ENCODE data around the gene TENM3. TPM values are rescaled to one million over a fixed set of nuclear protein-coding genes. Genes with fewer than 3 reads are reported as not detected.

The TENM3 gene
- polyA plus RNA-seq, 3 donors: 1.8 to 10.3 (median 2.3) TPM

DNA sequence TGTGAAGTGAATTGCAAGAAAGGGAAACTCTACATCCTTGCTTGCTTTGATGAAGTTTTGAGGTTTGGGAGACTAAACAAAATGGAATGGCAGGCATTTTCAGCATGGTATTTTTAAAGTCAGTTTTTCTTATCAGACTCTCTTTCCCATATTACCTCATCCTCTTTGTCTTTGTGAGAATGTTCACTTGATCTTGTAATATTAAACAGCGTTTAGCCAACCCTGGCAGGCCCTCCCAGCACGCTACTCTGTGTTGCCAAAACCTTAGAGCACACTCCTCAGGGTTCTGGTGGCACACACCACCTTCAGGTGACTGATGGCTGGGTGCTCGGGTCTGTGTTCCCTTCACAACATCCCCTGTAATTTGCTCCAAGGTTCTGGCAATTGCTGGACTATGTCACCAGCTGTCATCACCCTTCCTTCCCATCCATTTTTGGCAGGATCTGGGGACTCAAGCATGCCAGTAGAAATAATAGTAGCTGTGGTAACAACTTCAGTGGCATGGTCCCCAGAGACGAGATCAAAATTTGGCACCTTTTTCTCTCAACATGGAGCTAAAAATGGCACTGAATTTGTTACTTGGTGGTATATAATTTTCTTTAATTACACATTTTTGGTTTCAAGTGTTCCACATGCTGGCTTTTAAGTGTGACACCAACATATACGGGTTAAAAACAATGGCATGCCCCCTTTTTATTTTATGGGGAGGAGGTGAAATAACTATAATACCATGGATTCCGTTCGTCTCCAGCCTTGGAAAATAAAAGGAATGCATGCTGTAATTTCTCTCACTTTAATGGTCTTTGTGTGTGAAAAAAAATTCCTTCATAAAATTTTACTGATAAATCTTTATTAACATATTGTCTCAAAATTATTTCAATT, 400.8 kb downstream of the TENM3 start:
- 75 to 91% (median 77%) methylated on average over 7 of the region's 7 CpGs for WGBS, 3 donors
- H3K27ac ChIP-seq (ENCODE audit: low read depth, low read length): no peak overlapping the region

DNA sequence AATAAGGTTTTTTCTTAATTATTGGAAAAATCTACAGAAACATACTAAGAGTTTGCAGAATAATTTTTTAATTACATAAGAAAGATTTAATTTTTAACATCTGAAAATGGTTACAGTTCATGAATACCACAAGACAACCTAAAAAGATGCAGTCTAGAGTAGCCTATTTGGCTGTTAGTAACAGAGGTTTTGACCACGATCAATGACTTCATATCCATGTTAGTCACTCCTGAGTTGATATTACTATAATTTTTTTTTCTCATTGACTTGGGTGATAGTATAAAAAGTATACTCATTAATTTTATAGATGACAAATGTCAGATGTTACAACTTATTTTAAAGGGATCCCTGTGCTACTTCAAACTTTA, 401.5 kb downstream of the TENM3 start:
- WGBS, 3 donors: 90 to 100% (median 91%) methylated on average over 1 of the region's 1 CpG
- H3K27ac ChIP-seq (ENCODE audit: low read depth, low read length): no peak overlapping the region

DNA sequence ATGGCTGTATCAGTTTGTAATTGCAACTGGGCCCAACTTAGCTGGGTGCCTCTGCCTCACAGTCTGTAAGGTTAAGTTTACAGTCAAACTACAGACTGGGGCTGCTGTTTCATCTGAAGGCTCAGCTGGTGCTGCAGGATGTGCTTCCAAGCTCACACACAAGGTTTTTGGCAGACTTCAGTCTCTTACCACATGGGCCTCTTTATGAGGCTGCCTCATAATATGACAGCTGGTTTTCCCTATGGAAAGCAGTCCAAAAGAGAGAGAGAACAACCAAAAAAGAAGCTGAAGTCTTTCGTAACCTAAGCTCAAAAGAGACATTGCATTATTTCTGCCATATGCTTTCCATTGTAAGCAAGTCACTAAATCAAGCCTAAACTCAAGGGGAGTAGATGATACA, 402.3 kb downstream of the TENM3 start:
- 92 to 100% (median 93%) methylated on average over 1 of the region's 1 CpG for WGBS, 3 donors
- no peak overlapping the region for H3K27ac ChIP-seq (ENCODE audit: low read depth, low read length)

DNA sequence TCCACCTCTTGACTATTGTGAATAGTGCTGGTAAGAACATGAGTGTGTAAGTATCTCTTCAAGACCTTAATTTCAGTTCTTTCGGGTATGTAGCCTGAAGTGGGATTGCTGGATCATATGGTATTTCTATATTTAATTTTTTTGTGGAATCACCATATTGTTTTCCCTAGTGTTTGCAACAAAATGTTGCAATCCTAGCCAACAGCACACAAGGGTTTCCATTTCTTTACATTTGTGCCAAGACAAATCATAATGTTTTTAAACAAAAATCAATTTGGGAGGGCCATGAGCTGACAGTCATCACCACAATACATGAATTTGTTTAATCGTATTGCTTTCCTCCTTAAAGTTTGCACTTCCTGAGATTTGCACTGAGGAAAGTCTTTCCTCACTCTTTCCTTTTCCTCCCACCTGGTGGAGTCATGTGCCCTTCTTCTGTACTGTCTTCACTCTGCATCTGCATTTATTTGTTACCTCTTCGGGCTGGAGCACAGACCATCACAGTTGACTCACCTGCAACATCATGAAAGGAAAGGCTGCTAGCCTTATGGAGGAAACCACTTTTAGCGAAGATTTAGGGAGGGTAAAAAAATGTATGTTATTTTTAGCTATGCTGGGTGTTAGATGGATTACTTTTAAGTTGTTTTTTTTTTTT, 404.6 kb downstream of the TENM3 start:
- H3K27ac ChIP-seq (ENCODE audit: low read depth, low read length): no peak overlapping the region
- 72 to 78% (median 76%) methylated on average over 4 of the region's 4 CpGs for WGBS, 3 donors

DNA sequence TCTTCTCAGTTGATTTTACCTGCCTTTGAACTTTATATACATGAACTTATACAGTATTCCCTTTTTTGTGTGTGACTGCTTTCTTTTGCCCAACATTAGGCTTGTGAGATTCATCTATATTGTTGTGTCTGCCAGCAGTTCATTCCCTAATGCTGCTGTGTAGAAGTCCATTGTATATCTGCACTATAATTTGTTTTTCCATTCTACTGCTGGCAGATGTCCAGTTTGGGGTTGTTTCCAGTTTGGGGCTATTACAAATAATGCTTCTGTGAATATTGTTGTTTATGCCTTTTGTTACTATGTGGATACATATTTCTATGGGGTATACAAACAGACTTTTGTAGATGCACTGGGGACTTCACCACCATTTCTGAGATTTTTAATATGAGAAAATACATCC, 405.6 kb downstream of the TENM3 start:
- H3K27ac ChIP-seq (ENCODE audit: low read depth, low read length): no peak overlapping the region

DNA sequence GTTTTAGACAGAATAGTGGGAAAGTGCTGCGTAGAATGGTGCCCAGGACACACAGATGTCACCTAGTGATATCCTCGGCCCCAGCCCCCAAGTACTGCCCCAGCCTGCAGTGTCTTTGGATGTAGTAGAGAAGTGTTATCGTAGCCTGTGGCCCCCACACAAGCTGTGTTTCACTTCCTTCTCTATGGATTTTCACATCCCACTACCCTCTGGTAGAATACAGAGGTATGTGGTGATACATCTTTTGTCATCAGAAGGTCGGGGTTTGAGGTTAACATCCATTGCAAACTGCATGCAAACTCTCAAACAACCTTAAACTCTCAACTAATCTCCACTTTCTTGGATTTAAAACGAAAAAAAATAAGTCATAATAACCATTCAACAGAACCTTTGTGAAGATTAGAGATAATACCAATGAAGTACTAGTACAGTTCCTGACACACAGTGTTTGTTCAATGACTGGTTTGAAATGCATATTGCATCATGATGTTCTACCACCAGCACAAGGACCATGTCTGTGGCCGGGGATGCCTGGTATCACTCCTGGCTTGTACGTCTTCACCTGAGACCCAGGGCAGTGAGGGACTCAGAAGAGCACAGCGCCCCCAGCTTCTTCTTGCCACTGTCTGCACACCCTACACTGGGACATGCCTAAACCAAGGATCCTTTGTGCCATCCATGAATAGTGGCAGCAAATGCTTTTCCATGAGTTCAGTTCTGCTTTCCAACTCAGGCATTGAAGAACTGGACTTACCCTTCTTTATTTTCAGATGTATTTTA, 406.7 kb downstream of the TENM3 start:
- 85 to 92% (median 90%) methylated on average over 8 of the region's 8 CpGs for WGBS, 3 donors
- no peak overlapping the region for H3K27ac ChIP-seq (ENCODE audit: low read depth, low read length)

DNA sequence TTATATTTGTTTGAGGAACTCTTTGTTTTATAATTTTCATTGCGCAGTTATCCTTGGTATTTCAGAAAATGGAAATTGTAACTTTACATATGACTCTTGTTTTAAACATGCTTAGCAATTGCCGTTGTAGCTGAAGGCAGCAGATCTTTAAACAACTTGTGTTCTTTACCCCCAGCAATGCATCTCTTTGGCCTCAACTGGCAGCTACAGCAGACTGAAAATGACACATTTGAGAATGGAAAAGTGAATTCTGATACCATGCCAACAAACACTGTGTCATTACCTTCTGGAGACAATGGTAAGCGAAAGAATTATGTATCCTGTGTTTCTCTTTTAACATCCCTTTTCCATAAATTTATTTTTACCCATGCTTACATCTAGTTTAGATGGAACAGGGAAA, 410.4 kb downstream of the TENM3 start:
- H3K27ac ChIP-seq (ENCODE audit: low read depth, low read length): no peak overlapping the region
- WGBS, 3 donors: 83 to 87% (median 85%) methylated on average over 3 of the region's 3 CpGs

DNA sequence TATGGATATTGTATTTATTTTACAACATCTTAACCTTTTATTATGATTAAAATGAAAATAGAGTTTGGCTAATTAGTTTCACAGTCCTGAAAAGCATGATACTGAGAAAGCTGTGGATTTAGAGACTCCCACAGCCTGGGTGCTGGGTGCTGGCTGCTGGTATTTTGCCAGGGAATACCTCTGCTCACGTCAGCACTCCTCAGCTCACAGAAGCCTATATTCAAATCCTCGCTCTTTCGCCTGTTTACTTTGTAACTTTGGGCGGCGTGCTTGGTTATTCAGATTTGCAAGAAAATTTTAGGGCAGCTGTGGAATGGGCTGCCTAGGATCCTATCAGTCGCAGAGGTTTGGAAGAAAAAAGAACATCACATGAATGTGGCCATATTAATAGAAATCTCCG, 412.1 kb downstream of the TENM3 start:
- WGBS, 3 donors: 87 to 90% (median 89%) methylated on average over 7 of the region's 7 CpGs
- H3K27ac ChIP-seq (ENCODE audit: low read depth, low read length): no peak overlapping the region

DNA sequence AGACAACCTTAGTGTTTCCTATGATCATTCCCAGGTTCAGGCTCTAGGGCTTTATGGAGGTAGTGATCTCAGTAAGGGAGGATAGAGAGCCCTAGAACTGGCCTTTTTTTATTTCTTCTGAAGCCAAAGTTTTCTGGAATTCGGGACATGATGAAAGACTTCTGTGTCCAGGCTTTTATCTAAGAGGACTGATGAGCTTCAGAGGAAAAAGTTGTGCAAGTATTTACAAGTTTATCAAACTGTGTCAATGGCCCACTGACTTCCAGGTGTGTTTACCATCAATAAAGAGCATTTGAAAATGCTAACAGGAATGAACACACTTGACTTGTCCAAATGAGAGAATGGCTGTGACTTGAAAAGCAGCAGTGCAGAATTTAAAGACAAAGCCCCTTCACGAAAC, 419.3 kb downstream of the TENM3 start:
- H3K27ac ChIP-seq (ENCODE audit: low read depth, low read length): no peak overlapping the region
- 57 to 71% (median 62%) methylated on average over 2 of the region's 2 CpGs for WGBS, 3 donors

DNA sequence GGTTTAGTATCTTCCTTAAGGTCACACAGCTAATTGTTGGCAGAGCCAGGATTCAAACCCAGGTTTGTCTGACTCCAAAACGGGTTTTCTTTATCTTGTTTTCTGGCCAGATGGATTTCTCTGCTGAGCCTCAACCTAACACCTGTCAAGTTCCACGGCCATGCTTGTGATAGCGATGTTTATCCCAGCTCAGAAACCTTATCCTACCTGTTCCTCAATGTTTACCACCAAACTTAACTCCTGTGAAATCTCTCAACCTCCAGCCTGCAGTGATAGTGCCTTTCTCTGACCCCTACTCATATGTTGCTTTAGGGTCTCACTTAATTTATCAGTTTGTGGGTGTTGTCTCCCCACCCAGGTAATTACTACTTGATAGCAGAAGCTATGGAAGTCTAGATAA, 428.0 kb downstream of the TENM3 start:
- no peak overlapping the region for H3K27ac ChIP-seq (ENCODE audit: low read depth, low read length)
- 35 to 64% (median 57%) methylated on average over 3 of the region's 3 CpGs for WGBS, 3 donors

DNA sequence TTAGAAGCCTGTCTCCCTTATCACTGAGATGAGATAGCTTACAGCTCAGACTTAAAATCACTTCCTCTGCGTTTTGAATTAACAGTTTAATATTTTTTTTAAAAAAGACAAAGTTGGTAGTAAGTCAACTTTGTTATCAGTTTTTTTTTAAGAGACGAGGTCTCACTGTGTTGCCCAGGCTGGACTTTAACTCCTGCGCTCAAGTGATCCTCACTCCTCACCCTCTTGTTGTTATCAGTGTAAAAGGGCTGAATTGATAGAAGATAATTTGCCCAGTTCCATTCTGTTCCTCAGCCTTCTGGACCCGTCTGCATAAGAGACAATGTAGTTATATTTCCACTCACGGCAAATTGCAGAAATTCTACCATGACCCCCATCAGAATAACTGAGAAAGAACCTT, 428.5 kb downstream of the TENM3 start:
- H3K27ac ChIP-seq (ENCODE audit: low read depth, low read length): no peak overlapping the region
- WGBS, 3 donors: 63 to 77% (median 69%) methylated on average over 5 of the region's 5 CpGs

DNA sequence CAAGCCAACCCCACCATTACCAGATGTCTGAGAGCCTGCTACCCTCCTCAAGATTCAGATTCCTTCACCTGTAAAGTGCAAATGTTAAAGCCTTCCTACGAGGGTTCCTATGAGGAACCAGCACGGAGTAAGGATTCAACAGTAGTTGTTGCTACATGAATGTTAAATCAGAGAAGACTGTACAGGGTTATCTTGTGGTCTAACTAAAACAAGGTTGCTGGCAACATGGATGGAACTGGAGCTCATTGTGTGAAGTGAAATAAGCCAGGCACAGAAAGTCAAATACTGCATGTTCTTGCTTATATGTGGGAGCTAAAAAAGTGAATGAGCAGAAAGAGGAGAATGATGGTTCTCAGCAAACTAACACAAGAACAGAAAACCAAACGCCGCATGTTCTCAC, 435.4 kb downstream of the TENM3 start:
- no peak overlapping the region for H3K27ac ChIP-seq (ENCODE audit: low read depth, low read length)
- 91 to 96% (median 94%) methylated on average over 4 of the region's 4 CpGs for WGBS, 3 donors

DNA sequence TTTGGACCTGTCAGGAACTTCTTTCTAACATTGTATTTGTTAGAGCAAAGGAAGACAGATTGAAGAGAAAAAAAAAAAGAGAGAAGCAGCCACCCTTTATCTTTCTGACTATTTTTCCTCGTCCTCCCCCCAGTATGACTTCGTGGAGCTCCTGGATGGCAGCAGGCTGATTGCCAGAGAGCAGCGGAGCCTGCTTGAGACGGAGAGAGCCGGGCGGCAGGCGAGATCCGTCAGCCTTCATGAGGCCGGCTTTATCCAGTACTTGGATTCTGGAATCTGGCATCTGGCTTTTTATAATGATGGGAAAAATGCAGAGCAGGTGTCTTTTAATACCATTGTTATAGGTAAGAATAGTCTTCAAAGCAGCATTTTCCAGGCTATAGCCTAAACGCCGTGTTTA, 436.3 kb downstream of the TENM3 start:
- 81 to 92% (median 85%) methylated on average over 11 of the region's 11 CpGs for WGBS, 3 donors
- no peak overlapping the region for H3K27ac ChIP-seq (ENCODE audit: low read depth, low read length)

DNA sequence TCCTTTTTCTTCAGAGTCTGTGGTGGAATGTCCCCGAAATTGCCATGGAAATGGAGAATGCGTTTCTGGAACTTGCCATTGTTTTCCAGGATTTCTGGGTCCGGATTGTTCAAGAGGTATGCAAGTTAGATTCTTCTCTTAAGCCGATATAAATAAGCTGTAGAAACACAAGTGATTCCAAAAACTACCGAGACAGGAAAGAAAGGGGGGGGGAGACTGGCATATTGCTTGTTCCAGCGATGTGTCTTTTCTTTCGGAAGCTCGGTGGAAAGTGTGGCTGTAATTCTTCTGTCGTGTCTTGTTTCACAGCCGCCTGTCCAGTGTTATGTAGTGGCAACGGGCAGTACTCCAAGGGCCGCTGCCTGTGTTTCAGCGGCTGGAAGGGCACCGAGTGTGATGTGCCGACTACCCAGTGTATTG, 437.0 kb downstream of the TENM3 start:
- WGBS, 3 donors: 80 to 82% (median 81%) methylated on average over 15 of the region's 15 CpGs

DNA sequence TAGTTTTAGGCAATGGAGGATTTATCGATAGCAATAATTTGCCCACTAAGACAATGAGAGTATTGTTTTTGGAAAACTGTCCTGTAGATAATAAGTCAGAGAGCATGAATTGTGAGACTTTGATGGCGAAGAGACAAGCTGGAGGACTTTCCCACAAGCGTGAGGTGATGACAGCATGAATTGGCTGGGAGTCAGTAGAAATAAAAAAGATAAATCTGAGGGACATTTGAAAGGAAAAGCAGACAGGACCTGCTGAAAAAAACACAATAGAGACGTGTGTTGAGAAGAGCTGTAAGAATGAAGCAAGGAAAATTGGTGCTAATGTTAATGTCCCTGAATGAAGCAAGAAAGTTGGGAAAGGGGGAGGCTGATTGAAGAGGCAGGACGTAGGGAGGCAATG, 440.5 kb downstream of the TENM3 start:
- no peak overlapping the region for H3K27ac ChIP-seq (ENCODE audit: low read depth, low read length)
- 57 to 75% (median 72%) methylated on average over 5 of the region's 5 CpGs for WGBS, 3 donors

More for the DNA sequence above, 437.0 kb downstream of the TENM3 start:
- H3K27ac ChIP-seq (ENCODE audit: low read depth, low read length): no peak overlapping the region

DNA sequence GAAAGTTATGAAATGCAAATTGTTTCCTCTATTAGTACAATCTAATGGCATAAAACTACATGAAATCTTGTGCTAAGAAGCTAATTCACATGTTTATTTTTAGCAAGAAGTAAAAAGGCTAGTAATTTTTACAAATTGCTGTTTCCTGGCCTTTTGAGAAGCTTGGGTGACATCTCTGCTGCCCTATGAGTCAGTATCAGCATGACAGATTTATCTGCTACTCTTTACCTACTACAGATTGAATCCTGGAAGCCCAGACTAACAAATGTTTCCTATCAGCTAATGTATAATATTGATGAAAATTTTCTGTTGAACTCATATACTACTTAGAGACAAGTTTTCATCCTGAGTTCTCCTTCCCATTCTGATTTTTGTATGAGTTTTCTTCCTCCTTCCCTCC, 441.6 kb downstream of the TENM3 start:
- H3K27ac ChIP-seq (ENCODE audit: low read depth, low read length): no peak overlapping the region

DNA sequence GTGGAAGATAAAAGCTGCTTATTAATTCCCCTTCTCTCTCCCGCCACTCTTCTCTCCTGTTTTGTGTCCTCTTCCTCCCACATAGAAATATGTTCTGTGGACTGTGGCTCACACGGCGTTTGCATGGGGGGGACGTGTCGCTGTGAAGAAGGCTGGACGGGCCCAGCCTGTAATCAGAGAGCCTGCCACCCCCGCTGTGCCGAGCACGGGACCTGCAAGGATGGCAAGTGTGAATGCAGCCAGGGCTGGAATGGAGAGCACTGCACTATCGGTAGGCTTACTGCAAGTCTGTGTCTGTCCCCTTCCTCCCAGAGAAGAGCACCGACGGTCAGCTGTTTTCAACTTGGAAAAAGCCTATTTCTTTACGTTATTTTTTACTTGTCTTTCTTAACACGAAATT, 444.9 kb downstream of the TENM3 start:
- 75 to 87% (median 78%) methylated on average over 14 of the region's 14 CpGs for WGBS, 3 donors

DNA sequence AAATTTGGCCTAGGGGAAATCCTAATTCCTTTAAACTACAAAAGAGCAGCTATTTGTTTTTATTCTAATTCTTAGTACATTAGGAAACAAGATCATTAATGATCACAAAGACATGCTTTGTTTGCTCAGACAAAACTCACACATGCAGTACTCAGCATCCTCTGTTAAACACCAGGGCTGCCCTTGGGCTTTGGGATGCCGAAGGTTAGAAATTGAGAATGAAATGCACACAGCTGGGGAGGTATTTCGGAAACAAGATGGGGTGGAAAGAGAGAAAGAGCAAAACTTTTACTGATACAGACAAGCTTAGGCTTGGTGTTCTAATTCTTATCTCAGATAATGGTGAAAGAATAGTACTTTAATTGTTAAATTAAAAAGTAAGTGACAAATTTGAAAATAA, 451.3 kb downstream of the TENM3 start:
- no peak overlapping the region for H3K27ac ChIP-seq (ENCODE audit: low read depth, low read length)
- WGBS, 3 donors: 89 to 93% (median 90%) methylated on average over 2 of the region's 2 CpGs

More for the DNA sequence above, 444.9 kb downstream of the TENM3 start:
- H3K27ac ChIP-seq (ENCODE audit: low read depth, low read length): no peak overlapping the region

DNA sequence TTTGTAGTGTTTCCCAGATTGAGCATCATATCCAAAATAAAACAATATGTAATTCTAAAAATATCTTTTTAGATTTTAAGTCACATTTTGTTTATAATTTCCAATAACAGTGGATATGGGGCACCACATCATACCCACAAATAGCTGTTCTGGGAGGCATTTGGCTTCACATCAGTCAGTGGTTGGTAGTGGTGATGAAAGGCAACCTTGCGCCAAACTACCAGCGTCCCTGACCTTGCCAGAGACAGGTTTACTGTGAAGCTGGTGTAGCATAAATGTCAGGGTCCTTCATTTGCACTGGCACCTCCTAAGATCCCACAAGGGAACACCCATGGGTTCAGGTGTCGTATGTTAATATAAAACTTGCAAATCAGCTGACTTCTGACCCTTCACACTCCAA, 451.8 kb downstream of the TENM3 start:
- WGBS, 3 donors: 91 to 97% (median 92%) methylated on average over 3 of the region's 3 CpGs
- H3K27ac ChIP-seq (ENCODE audit: low read depth, low read length): no peak overlapping the region

All from adipose tissue (tissue), 3 donors.